Activated CD4-positive, alpha-beta T cell treated with anti-CD3 and anti-CD28 coated beads, Interleukin-2, amount 50 U/mL, for 16 hours (primary cell): Measurements from ENCODE around the gene SDHD.

Source experiments
- DNase-seq: peaks from one replicate; pipeline ENCODE4 v3.0.0-alpha.2; 2020

The SDHD gene

GRCh38 chr11:112106070-112106469, 19.4 kb downstream of the SDHD start:
- no peak for DNase-seq

GRCh38 chr11:112113539-112114457, 27.1 kb downstream of the SDHD start:
- DNase-seq: peak; percentile 64

GRCh38 chr11:112114460-112114859, 27.8 kb downstream of the SDHD start:
- DNase-seq: no peak

- DNase-seq: no peak
These were observed 28.7 kb downstream of the SDHD start for GRCh38 chr11:112115386-112115785.

- peak; percentile 56 for DNase-seq
These were observed 31.5 kb downstream of the SDHD start for GRCh38 chr11:112118176-112118575.

- DNase-seq: no peak
These were observed 35.4 kb downstream of the SDHD start for GRCh38 chr11:112121981-112122615.

GRCh38 chr11:112123129-112123528, 36.5 kb downstream of the SDHD start:
- no peak for DNase-seq

- no peak for DNase-seq
These were observed 40.4 kb downstream of the SDHD start for GRCh38 chr11:112127056-112127455.

- DNase-seq: no peak
These were observed 41.9 kb downstream of the SDHD start for GRCh38 chr11:112128483-112129121.

- DNase-seq: no peak
These were observed 43.0 kb downstream of the SDHD start for GRCh38 chr11:112129656-112130055.

GRCh38 chr11:112132737-112133136, 46.1 kb downstream of the SDHD start:
- no peak for DNase-seq

- no peak for DNase-seq
These were observed 47.8 kb downstream of the SDHD start for GRCh38 chr11:112134473-112134872.

GRCh38 chr11:112143597-112143996, 56.9 kb downstream of the SDHD start:
- DNase-seq: no peak
